Bronchial epithelial cell (primary cell): ENCODE measurements around the gene FBXL7. TPM values are rescaled to one million over a fixed set of nuclear protein-coding genes. Genes with fewer than 3 reads are reported as not detected.

ENCODE experiments used
- DNase-seq: peaks from one replicate; pipeline ENCODE4 v3.0.0-alpha.2; 2010; ENCODE audit warnings: low read depth
- FAIRE-seq: peaks from 2 replicates; lab custom pipeline; 2011; peaks lifted over from hg19 to GRCh38; lab: Jason Lieb, UNC
- H3K27me3 ChIP-seq: 2 replicates; pipeline ENCODE4 v1.5.1; 2011; ENCODE audit warnings: low read length; ENCODE audit not compliant: control insufficient read depth, insufficient read depth
- H3K36me3 ChIP-seq: 2 replicates; pipeline ENCODE4 v1.5.1; 2011; ENCODE audit warnings: low read length; ENCODE audit not compliant: control insufficient read depth, insufficient read depth
- H3K4me3 ChIP-seq: 2 replicates; pipeline ENCODE4 v1.5.1; 2011; ENCODE audit warnings: mild to moderate bottlenecking, low read depth, low read length, control low read depth
- total RNA-seq: library from RNA; depleted of rRNA; stranded (reverse); fragments of >200 nt; gene quantifications from 2 replicates; pipeline ENCODE4 v1.2.1, GENCODE V29; 2014
- TF ChIP-seq, protein P1 (sequence below): IDR thresholded peaks from 2 replicates; pipeline ENCODE4 v1.5.1; 2011; ENCODE audit warnings: mild to moderate bottlenecking, moderate library complexity, low read length, control low read depth, inconsistent platforms; ENCODE audit not compliant: insufficient read depth, severe bottlenecking

FBXL7 gene
- total RNA-seq, 1 donor from 2014 or later: 0.26 TPM

DNA sequence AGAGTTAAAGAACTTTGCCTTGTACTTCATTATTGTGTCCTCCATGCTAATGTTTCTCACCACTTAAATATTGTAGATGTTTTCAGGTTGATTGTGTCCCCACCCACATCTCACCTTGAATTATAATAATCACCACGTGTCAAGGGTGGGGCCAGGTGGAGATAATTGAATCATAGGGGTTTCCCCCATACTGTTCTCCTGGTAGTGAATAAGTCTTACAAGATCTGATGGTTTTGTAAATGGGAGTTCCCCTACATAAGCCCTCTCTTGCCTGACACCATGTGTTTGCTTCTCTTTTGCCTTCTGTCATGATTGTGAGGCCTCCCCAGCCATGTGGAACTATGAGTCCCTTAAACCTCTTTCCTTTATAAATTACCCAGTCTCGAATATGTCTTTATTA, 248.3 kb downstream of the FBXL7 start:
- FAIRE-seq (no peak), DNase-seq (peak; percentile 70)
- H3K4me3 ChIP-seq: no peak overlapping the region
- H3K36me3 ChIP-seq: no peaks in the 10 kb centered on the region
- TF ChIP-seq, protein P1, sequence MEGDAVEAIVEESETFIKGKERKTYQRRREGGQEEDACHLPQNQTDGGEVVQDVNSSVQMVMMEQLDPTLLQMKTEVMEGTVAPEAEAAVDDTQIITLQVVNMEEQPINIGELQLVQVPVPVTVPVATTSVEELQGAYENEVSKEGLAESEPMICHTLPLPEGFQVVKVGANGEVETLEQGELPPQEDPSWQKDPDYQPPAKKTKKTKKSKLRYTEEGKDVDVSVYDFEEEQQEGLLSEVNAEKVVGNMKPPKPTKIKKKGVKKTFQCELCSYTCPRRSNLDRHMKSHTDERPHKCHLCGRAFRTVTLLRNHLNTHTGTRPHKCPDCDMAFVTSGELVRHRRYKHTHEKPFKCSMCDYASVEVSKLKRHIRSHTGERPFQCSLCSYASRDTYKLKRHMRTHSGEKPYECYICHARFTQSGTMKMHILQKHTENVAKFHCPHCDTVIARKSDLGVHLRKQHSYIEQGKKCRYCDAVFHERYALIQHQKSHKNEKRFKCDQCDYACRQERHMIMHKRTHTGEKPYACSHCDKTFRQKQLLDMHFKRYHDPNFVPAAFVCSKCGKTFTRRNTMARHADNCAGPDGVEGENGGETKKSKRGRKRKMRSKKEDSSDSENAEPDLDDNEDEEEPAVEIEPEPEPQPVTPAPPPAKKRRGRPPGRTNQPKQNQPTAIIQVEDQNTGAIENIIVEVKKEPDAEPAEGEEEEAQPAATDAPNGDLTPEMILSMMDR: no peak
- H3K27me3 ChIP-seq: no peaks in the 10 kb centered on the region

DNA sequence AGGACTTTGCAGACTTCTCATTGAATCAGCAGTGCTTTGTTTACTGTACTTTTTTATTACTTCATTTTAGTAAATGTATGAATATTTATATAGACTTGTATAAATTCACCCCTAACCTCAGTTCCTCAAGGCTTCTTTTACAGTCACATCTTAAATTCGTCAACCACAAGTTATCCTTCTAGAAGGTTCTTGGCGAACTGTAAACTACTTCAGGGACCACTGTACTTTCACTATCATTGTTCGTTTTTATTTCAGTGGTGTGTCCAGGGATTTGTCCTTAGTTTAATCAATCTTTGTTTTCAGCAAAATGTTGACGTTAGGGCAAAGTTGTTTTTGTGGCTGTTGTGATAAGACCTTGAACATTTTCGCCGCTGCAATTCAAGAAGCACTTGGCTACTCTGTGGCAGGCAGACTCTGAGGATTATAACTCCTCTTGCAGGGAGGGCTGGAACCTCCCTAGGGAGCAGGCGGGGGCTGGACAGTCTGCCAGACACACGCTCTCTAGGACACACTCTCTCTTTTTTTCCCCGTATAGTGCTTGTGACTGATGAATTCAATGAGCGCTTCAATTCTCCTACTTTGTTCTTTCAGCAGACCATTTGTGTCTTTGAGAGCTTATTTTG, 252.8 kb downstream of the FBXL7 start:
- DNase-seq (no peak), FAIRE-seq (no peak)
- Histone ChIP-seq H3K36me3 (no peaks in the 10 kb centered on the region), H3K27me3 (no peaks in the 10 kb centered on the region), H3K4me3 (no peak overlapping the region)
- TF ChIP-seq, protein P1: no peak

DNA sequence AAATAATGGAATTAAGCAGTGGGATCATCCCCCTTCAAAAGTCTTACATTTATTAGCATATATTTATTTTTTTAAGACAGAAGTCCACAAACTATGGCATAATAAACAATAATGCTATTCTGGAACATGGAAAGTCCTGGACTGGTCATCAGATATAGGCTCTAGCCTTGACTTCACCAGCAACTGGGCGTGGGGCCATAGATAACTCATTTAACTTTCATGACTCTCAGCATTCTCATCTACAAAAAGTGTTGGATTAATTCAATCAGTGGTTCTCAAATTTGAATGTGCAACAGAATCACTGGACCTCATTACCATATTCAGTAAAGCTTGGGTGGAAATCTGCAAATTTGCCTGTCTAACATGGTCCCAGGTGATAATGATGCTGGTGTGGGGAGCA, 253.8 kb downstream of the FBXL7 start:
- Histone ChIP-seq H3K4me3 (no peak overlapping the region), H3K36me3 (no peaks in the 10 kb centered on the region), H3K27me3 (no peaks in the 10 kb centered on the region)
- FAIRE-seq (no peak), DNase-seq (no peak)
- TF ChIP-seq, protein P1: no peak

DNA sequence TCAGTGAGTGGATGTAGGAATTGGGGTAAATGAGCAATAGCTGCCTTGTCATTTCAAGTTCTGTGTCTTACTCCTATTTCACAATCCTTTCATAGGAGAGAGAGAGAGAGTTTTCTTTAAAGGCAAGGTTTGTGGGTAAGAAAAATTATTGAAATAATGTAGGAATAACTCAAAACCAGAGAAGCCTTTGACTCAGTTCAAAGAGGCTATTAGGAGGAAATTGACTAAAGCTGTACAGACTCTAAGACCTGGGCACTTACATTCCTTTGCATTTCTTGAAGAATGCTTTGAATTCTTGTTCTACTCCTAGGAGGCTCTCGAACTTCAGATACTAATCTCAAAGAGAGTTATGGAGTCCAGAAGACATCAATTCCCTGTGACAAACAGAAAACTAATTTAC, 257.1 kb downstream of the FBXL7 start:
- TF ChIP-seq, protein P1: no peak
- no peaks in the 10 kb centered on the region for H3K36me3 ChIP-seq
- FAIRE-seq (no peak), DNase-seq (no peak)
- H3K27me3 ChIP-seq: no peaks in the 10 kb centered on the region
- H3K4me3 ChIP-seq: no peak overlapping the region

DNA sequence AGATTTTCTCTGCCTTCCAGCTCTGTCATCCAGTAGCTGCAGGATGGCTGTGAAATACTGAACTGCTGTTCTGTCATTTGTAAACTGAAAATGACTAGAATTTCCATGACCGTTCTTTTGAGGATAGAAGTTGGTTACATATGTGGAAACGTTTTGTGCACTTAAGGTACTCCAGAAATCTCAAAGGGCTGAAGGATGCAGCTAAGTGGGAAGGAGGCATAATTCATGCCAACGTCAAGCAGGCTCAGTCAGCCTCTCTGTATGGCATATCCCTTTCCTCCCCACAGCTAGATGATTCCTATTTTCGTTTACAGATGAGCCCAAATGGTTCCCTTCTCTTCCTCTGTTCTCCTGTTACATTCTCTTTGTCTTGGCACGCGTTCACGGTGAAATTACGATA, 257.6 kb downstream of the FBXL7 start:
- Histone ChIP-seq H3K4me3 (no peak overlapping the region), H3K27me3 (no peaks in the 10 kb centered on the region), H3K36me3 (no peaks in the 10 kb centered on the region)
- DNase-seq: no peak
- no peak for FAIRE-seq
- TF ChIP-seq, protein P1: no peak

DNA sequence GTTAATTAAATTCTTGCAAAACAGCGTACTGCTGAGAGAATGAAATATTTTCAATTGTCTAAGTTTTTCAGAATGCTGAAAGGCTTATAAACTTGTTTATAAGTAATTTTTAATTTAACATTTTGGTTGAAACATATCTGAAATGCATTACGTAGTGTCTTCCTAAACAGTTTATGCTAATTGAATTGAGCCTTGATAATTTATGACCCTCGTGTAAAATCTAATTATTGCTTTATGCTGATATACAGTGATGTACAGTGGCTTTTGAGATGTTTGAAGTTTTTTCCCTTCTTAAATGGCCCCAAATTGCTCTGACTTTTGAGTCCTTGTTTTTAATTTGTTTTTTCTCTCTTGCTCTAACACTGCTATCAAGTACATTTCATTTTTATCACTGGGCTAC, 262.7 kb downstream of the FBXL7 start:
- DNase-seq (no peak), FAIRE-seq (no peak)
- H3K4me3 ChIP-seq: no peak overlapping the region
- H3K27me3 ChIP-seq: no peaks in the 10 kb centered on the region
- TF ChIP-seq, protein P1: no peak
- H3K36me3 ChIP-seq: no peaks in the 10 kb centered on the region
